HS-27A (cell line): ENCODE measurements around the gene TEAD3.
A peak's percentile ranks its signal among the peaks of the same experiment; 100 is the strongest.
"Not testable (repeated sequence)": the region's sequence is repeated elsewhere in the genome, so short reads cannot be mapped to it uniquely, and the experiment has no call there.

Experiments
- DNase-seq: peaks from one replicate; pipeline ENCODE4 v3.0.0-alpha.2; 2012; ENCODE audit warnings: low read depth, missing footprints

TEAD3 gene

GRCh38 chr6:35449287-35449881 lies 47.5 kb downstream of the TEAD3 start:
- no peak for DNase-seq

- no peak for DNase-seq
Observed at GRCh38 chr6:35448191-35448590, 48.7 kb downstream of the TEAD3 start.

- no peak for DNase-seq
Observed at GRCh38 chr6:35445691-35446090, 51.2 kb downstream of the TEAD3 start.

GRCh38 chr6:35443341-35444030 lies 53.4 kb downstream of the TEAD3 start:
- DNase-seq = no peak

GRCh38 chr6:35442693-35443092 lies 54.2 kb downstream of the TEAD3 start:
- no peak for DNase-seq

GRCh38 chr6:35441642-35442041 lies 55.2 kb downstream of the TEAD3 start:
- DNase-seq = no peak

GRCh38 chr6:35441205-35441604 lies 55.7 kb downstream of the TEAD3 start:
- no peak for DNase-seq

- no peak for DNase-seq
Observed at GRCh38 chr6:35439308-35439707, 57.6 kb downstream of the TEAD3 start.

- not testable (repeated sequence) for DNase-seq
Observed at GRCh38 chr6:35438378-35439065, 58.4 kb downstream of the TEAD3 start.

GRCh38 chr6:35436071-35436857 lies 60.6 kb downstream of the TEAD3 start:
- no peak for DNase-seq

- DNase-seq = no peak
Observed at GRCh38 chr6:35435074-35435837, 61.6 kb downstream of the TEAD3 start.

GRCh38 chr6:35432702-35433101 lies 64.2 kb downstream of the TEAD3 start:
- not testable (repeated sequence) for DNase-seq

GRCh38 chr6:35432291-35432690 lies 64.6 kb downstream of the TEAD3 start:
- DNase-seq = no peak

GRCh38 chr6:35429463-35429862 lies 67.4 kb downstream of the TEAD3 start:
- no peak for DNase-seq

GRCh38 chr6:35428421-35429149 lies 68.3 kb downstream of the TEAD3 start:
- no peak for DNase-seq

- DNase-seq = peak; percentile 82
Observed at GRCh38 chr6:35427851-35428321, 69.0 kb downstream of the TEAD3 start.

- no peak for DNase-seq
Observed at GRCh38 chr6:35427435-35427834, 69.4 kb downstream of the TEAD3 start.

- no peak for DNase-seq
Observed at GRCh38 chr6:35426074-35426473, 70.8 kb downstream of the TEAD3 start.

GRCh38 chr6:35425284-35425683 lies 71.6 kb downstream of the TEAD3 start:
- peak; percentile 90 for DNase-seq
